DND-41 (cell line): ENCODE measurements around the gene SPATA4.

ENCODE experiments used
- ATAC-seq: fragments of 200-7000 bp; cut with Tn5 transposase; 3 replicates; pipeline ENCODE4 v1.9.1; 2021; ENCODE audit warnings: low read depth; ENCODE audit not compliant: insufficient read depth
- DNase-seq: peaks from one replicate; pipeline ENCODE4 v3.0.0-alpha.2; 2020
- H2AFZ ChIP-seq: 2 replicates; pipeline ENCODE4 v1.6.0; 2012; ENCODE audit warnings: low read depth, low read length
- H3K27ac ChIP-seq: 2 replicates; pipeline ENCODE4 v1.5.1; 2012; ENCODE audit warnings: low read length, inconsistent platforms
- H3K27me3 ChIP-seq: fragments of 200-600 bp; sonication (generic); 2 replicates; pipeline ENCODE4 v1.6.0; 2012; ENCODE audit warnings: low read length, mild to moderate bottlenecking, inconsistent platforms; ENCODE audit not compliant: insufficient read depth, poor library complexity
- H3K36me3 ChIP-seq: 2 replicates; pipeline ENCODE4 v1.5.1; 2012; ENCODE audit warnings: low read length, inconsistent platforms; ENCODE audit not compliant: insufficient read depth
- H3K4me1 ChIP-seq: 2 replicates; pipeline ENCODE4 v1.5.1; 2012; ENCODE audit warnings: mild to moderate bottlenecking, low read length; ENCODE audit not compliant: insufficient read depth
- H3K4me2 ChIP-seq: 2 replicates; pipeline ENCODE4 v1.6.0; 2012; ENCODE audit warnings: mild to moderate bottlenecking, moderate library complexity, low read length, inconsistent platforms; ENCODE audit not compliant: insufficient read depth
- H3K4me3 ChIP-seq, 2 experiments: fragments of 200-600 bp in 1 of 2; shearing (Covaris generic) in 1 of 2; 2 replicates each; pipeline ENCODE4 v1.5.1; 2012 to 2016; ENCODE audit warnings: inconsistent platforms in 2 of 2, low read length in 2 of 2, mild to moderate bottlenecking in 2 of 2, low read depth in 1 of 2, moderate library complexity in 1 of 2
- H3K79me2 ChIP-seq: 2 replicates; pipeline ENCODE4 v1.6.0; 2012; ENCODE audit warnings: low read length, inconsistent platforms; ENCODE audit not compliant: insufficient read depth
- H3K9ac ChIP-seq: 2 replicates; pipeline ENCODE4 v1.6.0; 2012; ENCODE audit warnings: low read depth, mild to moderate bottlenecking, inconsistent platforms, low read length, moderate library complexity
- H3K9me3 ChIP-seq: 2 replicates; pipeline ENCODE4 v1.5.1; 2012; ENCODE audit warnings: low read length, moderate library complexity, mild to moderate bottlenecking, inconsistent platforms; ENCODE audit not compliant: insufficient read depth, severe bottlenecking
- H4K20me1 ChIP-seq: 2 replicates; pipeline ENCODE4 v1.6.0; 2012; ENCODE audit warnings: low read length; ENCODE audit not compliant: insufficient read depth
- EZH2 ChIP-seq: IDR thresholded peaks from 3 replicates; pipeline ENCODE4 v1.6.1; 2012; ENCODE audit warnings: borderline replicate concordance, low read depth, mild to moderate bottlenecking, moderate library complexity, low read length, inconsistent platforms; ENCODE audit not compliant: severe bottlenecking
- TF ChIP-seq, protein P1 (sequence below): IDR thresholded peaks from 2 replicates; pipeline ENCODE4 v1.5.1; 2012; ENCODE audit warnings: borderline replicate concordance, low read length, moderate library complexity, mild to moderate bottlenecking; ENCODE audit not compliant: poor library complexity, severe bottlenecking; ENCODE audit errors: extremely low read depth

SPATA4 gene

GRCh38 chr4:176238826-176239225 lies 43.4 kb upstream of the SPATA4 start:
- DNase-seq: no peak

GRCh38 chr4:176238157-176238610 lies 42.8 kb upstream of the SPATA4 start:
- Histone ChIP-seq H3K4me3 (no peak overlapping the region), H3K27ac (no peak overlapping the region), H4K20me1 (no peaks in the 10 kb centered on the region), H3K9me3 (no peaks in the 10 kb centered on the region), H3K4me1 (no peaks in the 10 kb centered on the region), H3K9ac (no peak overlapping the region), H3K79me2 (no peaks in the 10 kb centered on the region), H3K27me3 (no peaks in the 10 kb centered on the region), H3K4me2 (no peak overlapping the region), H3K36me3 (no peaks in the 10 kb centered on the region), H2AFZ (no peak overlapping the region)
- TF ChIP-seq EZH2: no peak
- TF ChIP-seq, protein P1, sequence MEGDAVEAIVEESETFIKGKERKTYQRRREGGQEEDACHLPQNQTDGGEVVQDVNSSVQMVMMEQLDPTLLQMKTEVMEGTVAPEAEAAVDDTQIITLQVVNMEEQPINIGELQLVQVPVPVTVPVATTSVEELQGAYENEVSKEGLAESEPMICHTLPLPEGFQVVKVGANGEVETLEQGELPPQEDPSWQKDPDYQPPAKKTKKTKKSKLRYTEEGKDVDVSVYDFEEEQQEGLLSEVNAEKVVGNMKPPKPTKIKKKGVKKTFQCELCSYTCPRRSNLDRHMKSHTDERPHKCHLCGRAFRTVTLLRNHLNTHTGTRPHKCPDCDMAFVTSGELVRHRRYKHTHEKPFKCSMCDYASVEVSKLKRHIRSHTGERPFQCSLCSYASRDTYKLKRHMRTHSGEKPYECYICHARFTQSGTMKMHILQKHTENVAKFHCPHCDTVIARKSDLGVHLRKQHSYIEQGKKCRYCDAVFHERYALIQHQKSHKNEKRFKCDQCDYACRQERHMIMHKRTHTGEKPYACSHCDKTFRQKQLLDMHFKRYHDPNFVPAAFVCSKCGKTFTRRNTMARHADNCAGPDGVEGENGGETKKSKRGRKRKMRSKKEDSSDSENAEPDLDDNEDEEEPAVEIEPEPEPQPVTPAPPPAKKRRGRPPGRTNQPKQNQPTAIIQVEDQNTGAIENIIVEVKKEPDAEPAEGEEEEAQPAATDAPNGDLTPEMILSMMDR: no peak
- DNase-seq (no peak), ATAC-seq (no peak)

More at GRCh38 chr4:176238826-176239225, 43.4 kb upstream of the SPATA4 start:
- H3K9me3 ChIP-seq: no peaks in the 10 kb centered on the region
- H3K79me2 ChIP-seq: no peaks in the 10 kb centered on the region
- no peaks in the 10 kb centered on the region for H3K4me1 ChIP-seq
- no peak for ATAC-seq
- H3K27me3 ChIP-seq: no peaks in the 10 kb centered on the region
- H3K4me2 ChIP-seq: no peak overlapping the region
- no peak overlapping the region for H2AFZ ChIP-seq
- H3K9ac ChIP-seq: no peak overlapping the region
- no peaks in the 10 kb centered on the region for H4K20me1 ChIP-seq
- H3K36me3 ChIP-seq: no peaks in the 10 kb centered on the region
- no peak overlapping the region for H3K4me3 ChIP-seq
- no peak for TF ChIP-seq EZH2
- TF ChIP-seq, protein P1: no peak
- H3K27ac ChIP-seq: no peak overlapping the region

DNA sequence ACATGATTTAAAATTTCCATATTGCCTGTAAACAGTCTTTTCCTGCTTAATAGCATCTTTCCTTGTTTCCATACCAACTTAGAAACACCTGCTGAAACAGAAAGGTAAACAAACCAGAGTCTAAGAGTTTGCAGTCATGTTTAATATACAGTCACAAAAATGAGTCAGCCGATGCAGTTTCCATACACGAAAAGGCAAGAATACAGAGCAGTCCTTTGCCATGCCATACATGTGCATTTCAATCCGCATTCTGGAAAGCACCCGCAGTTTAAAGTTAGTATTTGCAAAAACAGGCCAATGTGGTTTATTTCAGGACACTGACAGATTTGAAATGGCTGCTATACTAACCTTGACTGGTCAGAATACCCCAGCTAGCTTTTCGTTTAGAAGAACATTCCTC lies 41.6 kb upstream of the SPATA4 start:
- no peak for DNase-seq
- TF ChIP-seq, protein P1: no peak
- TF ChIP-seq EZH2: no peak
- H3K4me1 ChIP-seq: no peaks in the 10 kb centered on the region
- H3K79me2 ChIP-seq: no peaks in the 10 kb centered on the region
- H4K20me1 ChIP-seq: no peaks in the 10 kb centered on the region
- H3K36me3 ChIP-seq: no peaks in the 10 kb centered on the region
- H3K27me3 ChIP-seq: no peaks in the 10 kb centered on the region
- no peak overlapping the region for H3K27ac ChIP-seq
- no peak overlapping the region for H2AFZ ChIP-seq
- no peak for ATAC-seq
- H3K9me3 ChIP-seq: no peaks in the 10 kb centered on the region
- no peak overlapping the region for H3K4me2 ChIP-seq
- no peak overlapping the region for H3K4me3 ChIP-seq
- no peak overlapping the region for H3K9ac ChIP-seq

DNA sequence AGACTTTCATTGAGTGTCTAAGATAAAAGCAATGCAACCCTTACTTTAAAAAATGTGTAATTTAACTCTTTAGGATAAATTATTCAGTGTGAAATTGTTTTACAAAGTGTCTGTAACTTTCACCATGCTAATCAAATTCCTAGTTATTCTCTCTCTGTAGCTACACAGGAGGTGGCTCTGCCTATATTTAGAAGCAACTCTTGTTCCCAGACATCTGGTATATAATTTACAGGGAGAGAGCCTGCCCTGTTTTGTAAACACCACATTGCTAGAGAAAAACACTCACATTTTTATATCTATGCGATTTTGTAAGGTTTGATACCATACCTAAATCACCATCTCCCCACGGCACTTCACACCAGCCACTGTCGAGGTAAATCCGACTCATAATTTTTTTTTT lies 35.5 kb upstream of the SPATA4 start:
- no peaks in the 10 kb centered on the region for H3K79me2 ChIP-seq
- TF ChIP-seq EZH2: no peak
- TF ChIP-seq, protein P1: no peak
- H3K9ac ChIP-seq: no peak overlapping the region
- no peaks in the 10 kb centered on the region for H3K9me3 ChIP-seq
- DNase-seq: no peak
- H3K4me2 ChIP-seq: no peak overlapping the region
- no peak overlapping the region for H3K27ac ChIP-seq
- no peaks in the 10 kb centered on the region for H3K4me1 ChIP-seq
- no peak for ATAC-seq
- H3K4me3 ChIP-seq: no peak overlapping the region
- H3K27me3 ChIP-seq: peaks cover 5% of the 10 kb centered on the region
- no peaks in the 10 kb centered on the region for H4K20me1 ChIP-seq
- no peak overlapping the region for H2AFZ ChIP-seq
- no peaks in the 10 kb centered on the region for H3K36me3 ChIP-seq
